ENCODE data around the gene VEGFD.

Gene VEGFD, protein sequence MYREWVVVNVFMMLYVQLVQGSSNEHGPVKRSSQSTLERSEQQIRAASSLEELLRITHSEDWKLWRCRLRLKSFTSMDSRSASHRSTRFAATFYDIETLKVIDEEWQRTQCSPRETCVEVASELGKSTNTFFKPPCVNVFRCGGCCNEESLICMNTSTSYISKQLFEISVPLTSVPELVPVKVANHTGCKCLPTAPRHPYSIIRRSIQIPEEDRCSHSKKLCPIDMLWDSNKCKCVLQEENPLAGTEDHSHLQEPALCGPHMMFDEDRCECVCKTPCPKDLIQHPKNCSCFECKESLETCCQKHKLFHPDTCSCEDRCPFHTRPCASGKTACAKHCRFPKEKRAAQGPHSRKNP

DNA sequence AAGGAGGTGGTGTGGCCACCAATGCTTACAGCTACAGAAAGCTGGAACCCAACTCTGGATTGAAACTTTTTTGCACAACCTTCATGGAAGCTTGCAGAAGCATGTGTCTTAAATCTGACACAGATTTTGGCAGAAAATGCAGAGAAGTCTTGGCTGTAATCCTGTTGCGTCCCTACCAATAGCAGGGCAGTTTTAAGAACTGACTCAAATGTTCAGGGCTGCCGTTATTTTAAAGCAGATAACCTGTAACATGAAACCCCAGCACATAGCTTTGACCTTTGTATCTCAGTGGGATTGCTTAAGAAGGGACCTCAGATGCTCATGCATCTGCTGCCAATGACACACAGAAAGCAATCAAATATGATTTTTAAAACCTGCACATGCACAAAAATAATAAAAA, at the start of gene VEGFD:
Gene VEGFD, minus strand, starts transcription at position 110 of the 400 bp plus-strand sequence. CDS start 467 bp downstream, outside the sequence.
- Histone ChIP-seq H3K4me1 (ENCODE audit: control insufficient read depth, insufficient read depth, low read length) (no peaks in the 10 kb centered on the region), H3K4me3 (ENCODE audit: low read length) (no peak within 1 kb of the TSS), H3K9ac (ENCODE audit: low read length) (no peak within 1 kb of the TSS), H3K27me3 (ENCODE audit: control insufficient read depth, insufficient read depth, low read length) (no peaks in the 10 kb centered on the region), H3K9me3 (ENCODE audit: control insufficient read depth, low read length) (no peaks in the 10 kb centered on the region), H3K36me3 (ENCODE audit: control insufficient read depth, insufficient read depth, low read length) (no peaks in the 10 kb centered on the region)

DNA sequence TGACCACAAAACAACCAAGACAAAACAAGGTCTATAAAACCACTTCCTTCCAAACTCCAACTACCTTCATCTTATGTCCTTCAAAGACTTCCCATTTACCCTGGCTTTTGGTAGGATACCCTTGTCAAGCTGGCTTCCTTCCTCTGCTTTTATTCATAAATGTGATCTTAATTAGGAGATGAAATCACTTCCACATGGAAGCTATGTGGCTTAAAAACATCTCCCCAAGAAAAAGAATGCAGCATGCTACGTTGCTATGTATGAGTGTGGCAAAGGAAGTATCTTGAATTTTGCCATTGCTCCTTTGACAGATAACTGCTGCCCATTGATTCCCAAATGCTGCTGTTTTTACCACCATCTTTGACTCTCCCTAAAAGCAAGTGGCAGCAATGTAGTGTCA, 46.4 kb upstream of the VEGFD start:
- no peaks in the 10 kb centered on the region for H3K27me3 ChIP-seq (ENCODE audit: control insufficient read depth, insufficient read depth, low read length)
- no peak overlapping the region for H3K9ac ChIP-seq (ENCODE audit: low read length)
- H3K9me3 ChIP-seq (ENCODE audit: control insufficient read depth, low read length) = no peaks in the 10 kb centered on the region
- H3K36me3 ChIP-seq (ENCODE audit: control insufficient read depth, insufficient read depth, low read length) = no peaks in the 10 kb centered on the region
- no peaks in the 10 kb centered on the region for H3K4me1 ChIP-seq (ENCODE audit: control insufficient read depth, insufficient read depth, low read length)
- no peak overlapping the region for H3K4me3 ChIP-seq (ENCODE audit: low read length)

DNA sequence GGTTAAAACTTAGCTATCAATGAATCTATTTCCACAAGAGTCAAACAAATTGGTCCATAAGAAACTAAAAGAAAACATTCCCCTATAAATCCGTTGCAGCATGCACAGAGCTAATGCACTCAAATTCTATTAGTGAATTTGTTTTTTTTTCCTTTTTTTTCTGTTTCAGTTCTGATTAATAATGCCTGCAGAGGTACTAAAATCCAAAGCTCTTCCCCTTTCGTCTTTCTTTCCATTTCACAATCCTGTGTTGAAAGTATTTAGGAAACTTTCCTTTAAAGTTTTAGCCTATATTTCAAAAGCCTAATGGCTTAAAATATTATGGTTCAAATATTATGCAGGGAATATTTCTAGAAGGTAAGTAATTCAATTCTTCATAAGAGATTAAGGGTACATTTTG, 45.9 kb upstream of the VEGFD start:
- Histone ChIP-seq H3K9ac (ENCODE audit: low read length) (no peak overlapping the region), H3K4me3 (ENCODE audit: low read length) (no peak overlapping the region), H3K4me1 (ENCODE audit: control insufficient read depth, insufficient read depth, low read length) (no peaks in the 10 kb centered on the region), H3K9me3 (ENCODE audit: control insufficient read depth, low read length) (no peaks in the 10 kb centered on the region), H3K36me3 (ENCODE audit: control insufficient read depth, insufficient read depth, low read length) (no peaks in the 10 kb centered on the region), H3K27me3 (ENCODE audit: control insufficient read depth, insufficient read depth, low read length) (no peaks in the 10 kb centered on the region)

DNA sequence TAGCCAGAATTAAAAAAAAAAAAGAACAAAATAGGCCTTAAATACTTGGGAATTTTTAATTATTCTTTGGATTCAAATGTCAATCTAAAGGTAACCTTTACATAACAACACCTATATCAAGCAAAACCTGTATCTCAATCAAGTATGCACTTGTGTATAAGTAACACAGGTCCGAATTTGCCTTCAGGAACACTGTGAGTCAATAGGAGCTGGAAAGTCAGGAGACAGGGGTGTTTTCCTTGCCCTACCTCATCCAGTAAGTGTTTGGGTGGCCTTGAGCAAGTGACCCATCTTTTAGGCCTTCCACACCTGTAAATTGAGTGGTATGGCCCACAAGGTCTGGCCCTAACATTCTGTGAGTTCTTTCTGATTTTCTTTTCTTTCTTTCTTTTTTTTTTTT, 40.8 kb upstream of the VEGFD start:
- no peak overlapping the region for H3K4me3 ChIP-seq (ENCODE audit: low read length)
- no peaks in the 10 kb centered on the region for H3K4me1 ChIP-seq (ENCODE audit: control insufficient read depth, insufficient read depth, low read length)
- no peaks in the 10 kb centered on the region for H3K27me3 ChIP-seq (ENCODE audit: control insufficient read depth, insufficient read depth, low read length)
- no peak overlapping the region for H3K9ac ChIP-seq (ENCODE audit: low read length)
- no peaks in the 10 kb centered on the region for H3K9me3 ChIP-seq (ENCODE audit: control insufficient read depth, low read length)
- H3K36me3 ChIP-seq (ENCODE audit: control insufficient read depth, insufficient read depth, low read length) = no peaks in the 10 kb centered on the region

DNA sequence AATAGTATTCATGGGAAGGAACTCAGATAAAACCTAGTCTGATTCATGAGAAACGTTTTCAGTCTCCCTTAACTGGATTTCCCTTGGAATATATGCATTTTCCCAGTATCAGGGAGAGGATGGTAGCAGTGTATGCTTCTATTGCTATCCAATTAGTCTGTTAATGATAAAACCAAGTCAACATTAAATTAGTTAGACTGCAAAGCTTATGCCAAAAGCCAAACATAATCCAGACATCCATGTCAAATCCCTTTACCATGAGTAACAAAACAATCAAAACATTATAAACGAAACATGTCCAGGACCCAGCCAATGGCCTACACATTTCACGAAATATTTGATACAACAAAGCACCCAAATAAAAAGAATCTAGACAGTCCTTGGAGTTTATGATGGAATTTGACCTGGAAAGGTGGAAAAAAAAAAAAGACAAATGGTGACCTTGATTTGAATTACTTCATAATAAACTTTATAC, 34.5 kb upstream of the VEGFD start:
- Histone ChIP-seq H3K4me3 (ENCODE audit: low read length) (no peak overlapping the region), H3K9me3 (ENCODE audit: control insufficient read depth, low read length) (no peaks in the 10 kb centered on the region), H3K27me3 (ENCODE audit: control insufficient read depth, insufficient read depth, low read length) (no peaks in the 10 kb centered on the region), H3K4me1 (ENCODE audit: control insufficient read depth, insufficient read depth, low read length) (no peaks in the 10 kb centered on the region), H3K36me3 (ENCODE audit: control insufficient read depth, insufficient read depth, low read length) (no peaks in the 10 kb centered on the region), H3K9ac (ENCODE audit: low read length) (no peak overlapping the region)

DNA sequence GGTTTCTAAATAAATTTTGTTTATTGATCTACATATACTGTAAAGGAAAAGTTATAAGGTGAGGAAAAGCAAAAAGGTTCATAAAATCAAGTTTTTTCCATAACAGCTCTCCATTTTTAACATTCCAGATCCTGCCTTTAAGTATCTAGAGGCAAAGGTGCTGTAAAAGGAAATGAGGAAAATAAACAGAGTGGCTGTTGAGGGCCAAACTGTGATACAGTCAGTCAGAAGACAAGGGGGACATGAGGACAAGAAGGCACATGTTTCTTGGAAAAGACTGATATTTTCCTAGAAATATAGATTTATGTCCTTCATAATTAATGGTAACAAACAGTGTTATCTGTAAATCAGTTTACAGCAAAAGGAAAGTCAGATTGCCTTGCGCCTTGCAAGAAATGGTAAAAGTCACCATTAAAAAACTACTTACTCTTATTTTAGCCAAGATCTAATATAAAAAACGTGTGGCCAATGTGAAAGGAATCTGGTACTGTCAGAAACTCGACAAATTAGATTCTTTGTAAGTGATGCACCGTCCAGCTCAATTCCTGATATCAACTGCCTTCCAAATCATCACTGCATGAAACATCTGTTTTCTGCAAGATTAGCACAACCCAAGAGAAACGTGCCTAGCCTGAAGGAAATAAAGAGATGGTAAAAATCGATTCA, 34.0 kb upstream of the VEGFD start:
- no peak overlapping the region for H3K4me3 ChIP-seq (ENCODE audit: low read length)
- H3K9ac ChIP-seq (ENCODE audit: low read length) = no peak overlapping the region
- H3K27me3 ChIP-seq (ENCODE audit: control insufficient read depth, insufficient read depth, low read length) = no peaks in the 10 kb centered on the region
- H3K36me3 ChIP-seq (ENCODE audit: control insufficient read depth, insufficient read depth, low read length) = no peaks in the 10 kb centered on the region
- H3K9me3 ChIP-seq (ENCODE audit: control insufficient read depth, low read length) = no peaks in the 10 kb centered on the region
- no peaks in the 10 kb centered on the region for H3K4me1 ChIP-seq (ENCODE audit: control insufficient read depth, insufficient read depth, low read length)

DNA sequence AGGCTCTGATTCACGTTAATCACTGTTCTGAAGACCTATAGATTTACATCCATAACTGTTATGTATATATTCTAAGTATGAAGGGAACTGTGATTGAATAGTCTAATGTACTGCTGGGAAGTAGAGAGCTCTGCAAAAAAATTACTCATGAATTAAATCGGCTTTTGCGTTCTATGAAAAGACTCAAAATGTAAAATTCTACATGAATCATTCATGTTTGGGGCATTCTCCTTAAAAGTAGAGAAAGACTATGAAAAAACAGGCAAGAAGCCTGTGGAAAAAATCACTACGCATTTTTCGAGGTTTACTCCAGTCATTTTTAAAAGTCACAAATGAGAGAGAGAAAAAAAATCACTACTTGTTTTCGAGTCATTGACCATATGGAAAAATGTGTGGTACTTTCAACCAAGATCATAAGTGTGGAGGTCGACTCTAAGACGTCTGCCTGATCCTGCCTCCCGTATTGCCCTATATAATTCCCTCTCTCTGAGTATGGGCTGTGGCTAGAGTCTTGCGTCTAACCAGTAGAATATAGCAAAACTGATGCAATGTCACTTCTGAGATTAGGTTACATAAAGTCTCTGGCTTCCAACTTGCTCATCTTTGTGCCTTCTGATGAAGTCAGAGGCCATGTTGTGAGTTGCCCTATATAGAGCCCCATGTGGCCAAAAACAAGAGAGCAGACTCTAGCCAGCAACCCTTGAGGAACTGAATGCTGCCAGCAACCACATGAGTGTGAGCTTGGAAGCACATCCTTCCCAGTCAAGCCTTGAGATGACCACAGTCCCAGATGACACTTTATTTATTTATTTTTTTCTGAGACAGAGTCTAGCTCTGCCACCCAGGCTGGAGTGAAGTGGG, 32.1 kb upstream of the VEGFD start:
- Histone ChIP-seq H3K27me3 (ENCODE audit: control insufficient read depth, insufficient read depth, low read length) (no peaks in the 10 kb centered on the region), H3K4me3 (ENCODE audit: low read length) (no peak overlapping the region), H3K9ac (ENCODE audit: low read length) (no peak overlapping the region), H3K9me3 (ENCODE audit: control insufficient read depth, low read length) (no peaks in the 10 kb centered on the region), H3K4me1 (ENCODE audit: control insufficient read depth, insufficient read depth, low read length) (no peaks in the 10 kb centered on the region), H3K36me3 (ENCODE audit: control insufficient read depth, insufficient read depth, low read length) (no peaks in the 10 kb centered on the region)

DNA sequence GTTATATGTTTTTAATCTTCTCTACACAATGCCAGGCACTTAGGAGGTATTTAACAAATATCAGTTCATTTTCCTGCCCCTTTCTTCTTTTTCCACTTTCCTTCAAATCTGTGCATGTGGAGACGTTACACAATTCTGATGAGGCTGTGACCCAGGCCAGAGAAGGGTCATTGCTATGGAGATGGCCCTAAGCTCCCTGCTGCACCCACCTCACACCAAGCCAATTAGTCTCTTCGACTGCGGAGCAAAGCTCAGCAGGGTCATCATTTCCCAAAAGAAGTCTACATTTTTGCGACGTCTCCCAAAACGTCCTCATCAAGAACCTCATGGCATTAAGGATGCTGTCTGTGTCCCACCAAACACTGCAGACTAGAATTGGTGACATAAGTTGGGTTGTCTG, 28.9 kb upstream of the VEGFD start:
- no peaks in the 10 kb centered on the region for H3K4me1 ChIP-seq (ENCODE audit: control insufficient read depth, insufficient read depth, low read length)
- H3K9me3 ChIP-seq (ENCODE audit: control insufficient read depth, low read length) = no peaks in the 10 kb centered on the region
- H3K27me3 ChIP-seq (ENCODE audit: control insufficient read depth, insufficient read depth, low read length) = no peaks in the 10 kb centered on the region
- H3K36me3 ChIP-seq (ENCODE audit: control insufficient read depth, insufficient read depth, low read length) = no peaks in the 10 kb centered on the region
- no peak overlapping the region for H3K4me3 ChIP-seq (ENCODE audit: low read length)
- H3K9ac ChIP-seq (ENCODE audit: low read length) = no peak overlapping the region

DNA sequence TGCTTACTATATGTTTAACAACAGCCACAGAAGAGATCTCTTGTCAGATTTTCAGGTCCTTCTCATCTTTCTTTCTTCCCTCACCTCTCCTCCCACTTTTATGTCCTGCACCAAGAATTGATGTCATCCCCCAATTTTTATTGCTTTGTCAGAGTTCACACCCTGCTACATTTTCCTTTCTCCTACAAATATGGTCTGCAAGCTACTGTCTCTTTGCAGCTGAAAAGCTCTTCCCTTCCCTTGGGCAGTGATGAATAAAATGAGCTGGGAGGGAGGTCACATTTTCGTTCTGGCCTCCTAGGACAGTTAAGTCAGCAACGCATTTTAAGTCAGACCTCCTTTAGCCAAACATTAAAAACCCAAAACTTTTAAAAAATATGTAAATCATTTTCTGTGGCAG, 26.7 kb upstream of the VEGFD start:
- Histone ChIP-seq H3K27me3 (ENCODE audit: control insufficient read depth, insufficient read depth, low read length) (no peaks in the 10 kb centered on the region), H3K9me3 (ENCODE audit: control insufficient read depth, low read length) (no peaks in the 10 kb centered on the region), H3K9ac (ENCODE audit: low read length) (no peak overlapping the region), H3K4me1 (ENCODE audit: control insufficient read depth, insufficient read depth, low read length) (no peaks in the 10 kb centered on the region), H3K36me3 (ENCODE audit: control insufficient read depth, insufficient read depth, low read length) (no peaks in the 10 kb centered on the region), H3K4me3 (ENCODE audit: low read length) (no peak overlapping the region)

DNA sequence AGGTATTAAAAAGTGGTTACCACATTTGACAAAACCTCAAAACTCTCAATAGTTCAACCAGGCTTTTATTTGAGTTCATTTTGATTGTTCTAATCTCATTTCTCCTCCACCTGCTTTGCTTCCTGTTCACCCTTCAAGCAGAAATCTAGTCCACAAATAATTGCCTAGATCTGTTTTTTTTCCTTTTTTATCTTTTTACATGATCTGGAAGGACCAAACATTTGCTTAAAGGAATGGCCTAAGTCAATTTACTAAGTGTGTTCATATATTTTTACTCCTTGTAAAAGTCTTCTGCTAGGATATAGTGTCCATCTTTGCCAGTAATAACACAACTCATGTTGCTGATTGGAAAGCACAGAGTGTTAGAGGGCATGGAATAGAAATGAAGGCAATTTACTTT, 26.2 kb upstream of the VEGFD start:
- H3K9me3 ChIP-seq (ENCODE audit: control insufficient read depth, low read length) = no peaks in the 10 kb centered on the region
- no peak overlapping the region for H3K4me3 ChIP-seq (ENCODE audit: low read length)
- H3K27me3 ChIP-seq (ENCODE audit: control insufficient read depth, insufficient read depth, low read length) = no peaks in the 10 kb centered on the region
- H3K36me3 ChIP-seq (ENCODE audit: control insufficient read depth, insufficient read depth, low read length) = no peaks in the 10 kb centered on the region
- H3K9ac ChIP-seq (ENCODE audit: low read length) = no peak overlapping the region
- H3K4me1 ChIP-seq (ENCODE audit: control insufficient read depth, insufficient read depth, low read length) = no peaks in the 10 kb centered on the region

DNA sequence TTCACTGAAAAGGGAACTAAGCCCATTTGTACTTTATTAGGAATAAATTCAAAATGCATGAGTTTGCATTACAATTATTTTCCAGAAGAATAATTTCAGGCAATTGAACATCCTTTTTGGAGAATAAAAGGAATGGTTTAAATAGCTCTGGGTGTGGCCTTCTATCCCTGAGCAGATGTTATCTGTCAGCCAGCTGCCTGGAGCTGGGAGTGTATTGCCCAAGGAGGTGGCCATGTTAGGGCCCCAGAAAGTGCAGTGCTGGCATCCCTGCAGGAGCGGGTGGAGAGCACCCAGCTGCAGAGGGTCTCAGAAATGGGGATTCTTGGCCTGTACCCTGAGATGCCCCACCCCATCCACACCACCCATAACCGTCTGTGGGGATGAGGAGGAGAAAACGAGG, 21.6 kb upstream of the VEGFD start:
- H3K4me3 ChIP-seq (ENCODE audit: low read length) = no peak overlapping the region
- no peaks in the 10 kb centered on the region for H3K27me3 ChIP-seq (ENCODE audit: control insufficient read depth, insufficient read depth, low read length)
- no peaks in the 10 kb centered on the region for H3K9me3 ChIP-seq (ENCODE audit: control insufficient read depth, low read length)
- H3K4me1 ChIP-seq (ENCODE audit: control insufficient read depth, insufficient read depth, low read length) = no peaks in the 10 kb centered on the region
- no peaks in the 10 kb centered on the region for H3K36me3 ChIP-seq (ENCODE audit: control insufficient read depth, insufficient read depth, low read length)
- H3K9ac ChIP-seq (ENCODE audit: low read length) = no peak overlapping the region
